Measurements from ENCODE around the gene DOCK2.
"Not testable (repeated sequence)": the region's sequence is repeated elsewhere in the genome, so short reads cannot be mapped to it uniquely, and the experiment has no call there.

The DOCK2 gene

GRCh38 chr5:169637085-169637548 lies at the start of gene DOCK2:
Gene DOCK2, plus strand, starts transcription at chr5:169637275. Its CDS starts 52 bp downstream, at chr5:169637327.
- no peak for DNase-seq (ENCODE audit: low read depth in 2 of 2)

GRCh38 chr5:169590602-169591001 lies 46.5 kb upstream of the DOCK2 start:
- no peak for DNase-seq (ENCODE audit: low read depth in 2 of 2)

- DNase-seq (ENCODE audit: low read depth in 2 of 2): no peak
Measured at GRCh38 chr5:169591636-169592035, 45.4 kb upstream of the DOCK2 start.

- DNase-seq (ENCODE audit: low read depth in 2 of 2): no peak
Measured at GRCh38 chr5:169592937-169593650, 44.0 kb upstream of the DOCK2 start.

- no peak for DNase-seq (ENCODE audit: low read depth in 2 of 2)
Measured at GRCh38 chr5:169595172-169595820, 41.8 kb upstream of the DOCK2 start.

GRCh38 chr5:169599451-169599850 lies 37.6 kb upstream of the DOCK2 start:
- DNase-seq (ENCODE audit: low read depth in 2 of 2): no peak

- DNase-seq (ENCODE audit: low read depth in 2 of 2): no peak
Measured at GRCh38 chr5:169602535-169602934, 34.5 kb upstream of the DOCK2 start.

GRCh38 chr5:169606279-169606678 lies 30.8 kb upstream of the DOCK2 start:
- DNase-seq (ENCODE audit: low read depth in 2 of 2): no peak

- no peak for DNase-seq (ENCODE audit: low read depth in 2 of 2)
Measured at GRCh38 chr5:169607882-169608281, 29.2 kb upstream of the DOCK2 start.

- no peak for DNase-seq (ENCODE audit: low read depth in 2 of 2)
Measured at GRCh38 chr5:169609716-169610115, 27.4 kb upstream of the DOCK2 start.

- no peak for DNase-seq (ENCODE audit: low read depth in 2 of 2)
Measured at GRCh38 chr5:169610606-169611005, 26.5 kb upstream of the DOCK2 start.

- no peak for DNase-seq (ENCODE audit: low read depth in 2 of 2)
Measured at GRCh38 chr5:169615561-169615960, 21.5 kb upstream of the DOCK2 start.

- DNase-seq (ENCODE audit: low read depth in 2 of 2): not testable (repeated sequence)
Measured at GRCh38 chr5:169624307-169624706, 12.8 kb upstream of the DOCK2 start.

- peak; percentile 94 for DNase-seq (ENCODE audit: low read depth in 2 of 2)
Measured at GRCh38 chr5:169626779-169627178, 10.3 kb upstream of the DOCK2 start.

- DNase-seq (ENCODE audit: low read depth in 2 of 2): no peak
Measured at GRCh38 chr5:169627551-169627950, 9.5 kb upstream of the DOCK2 start.

- DNase-seq (ENCODE audit: low read depth in 2 of 2): peak; percentile 53 to 62
Measured at GRCh38 chr5:169628892-169629291, 8.2 kb upstream of the DOCK2 start.

- DNase-seq (ENCODE audit: low read depth in 2 of 2): peak; percentile 56 to 59
Measured at GRCh38 chr5:169629847-169630548, 7.1 kb upstream of the DOCK2 start.

GRCh38 chr5:169631360-169631759 lies 5.7 kb upstream of the DOCK2 start:
- DNase-seq (ENCODE audit: low read depth in 2 of 2): peak; percentile 44 to 49

GRCh38 chr5:169632946-169633345 lies 4.1 kb upstream of the DOCK2 start:
- no peak for DNase-seq (ENCODE audit: low read depth in 2 of 2)

GRCh38 chr5:169634606-169635005 lies 2.5 kb upstream of the DOCK2 start:
- no peak for DNase-seq (ENCODE audit: low read depth in 2 of 2)

GRCh38 chr5:169635936-169636335 lies 1.1 kb upstream of the DOCK2 start:
- DNase-seq (ENCODE audit: low read depth in 2 of 2): no peak

GRCh38 chr5:169636477-169637084 lies 494 bp upstream of the DOCK2 start:
- no peak for DNase-seq (ENCODE audit: low read depth in 2 of 2)

Data from fibroblast of skin of left quadriceps (primary cell).